ENCODE results near the gene CLPTM1L.

Gene CLPTM1L

GRCh38 chr5:1318659-1319251 lies 26.1 kb downstream of the CLPTM1L start:
- CTCF ChIA-PET, result no interaction called here
- DNase-seq (ENCODE audit: extremely low spot score), result no peak
- TF ChIP-seq FOXA1 (IDR thresholded peaks at IDR 0.05) (no peak), LEF1 (IDR thresholded peaks at IDR 0.05; ENCODE audit: borderline replicate concordance) (no peak), SP1 (IDR thresholded peaks at IDR 0.05) (no peak), L3MBTL2 (conservative IDR thresholded peaks at IDR 0.05) (no peak), CTBP1 (IDR thresholded peaks at IDR 0.05; ENCODE audit: borderline replicate concordance) (no peak), ELF4 (IDR thresholded peaks at IDR 0.05) (no peak), BHLHE40 (IDR thresholded peaks at IDR 0.05; ENCODE audit: borderline replicate concordance) (no peak), ZNF384 (IDR thresholded peaks at IDR 0.05) (no peak), NFRKB (IDR thresholded peaks at IDR 0.05) (no peak)
- TF ChIP-seq, protein P1, sequence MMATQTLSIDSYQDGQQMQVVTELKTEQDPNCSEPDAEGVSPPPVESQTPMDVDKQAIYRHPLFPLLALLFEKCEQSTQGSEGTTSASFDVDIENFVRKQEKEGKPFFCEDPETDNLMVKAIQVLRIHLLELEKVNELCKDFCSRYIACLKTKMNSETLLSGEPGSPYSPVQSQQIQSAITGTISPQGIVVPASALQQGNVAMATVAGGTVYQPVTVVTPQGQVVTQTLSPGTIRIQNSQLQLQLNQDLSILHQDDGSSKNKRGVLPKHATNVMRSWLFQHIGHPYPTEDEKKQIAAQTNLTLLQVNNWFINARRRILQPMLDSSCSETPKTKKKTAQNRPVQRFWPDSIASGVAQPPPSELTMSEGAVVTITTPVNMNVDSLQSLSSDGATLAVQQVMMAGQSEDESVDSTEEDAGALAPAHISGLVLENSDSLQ (IDR thresholded peaks at IDR 0.05), result no peak
- POLR2A ChIA-PET, result interaction anchor here (1.1 kb wide), 1 partner anchor 13 kb away, joined by 3 read pairs; no protein-coding TSS in a partner anchor

DNA sequence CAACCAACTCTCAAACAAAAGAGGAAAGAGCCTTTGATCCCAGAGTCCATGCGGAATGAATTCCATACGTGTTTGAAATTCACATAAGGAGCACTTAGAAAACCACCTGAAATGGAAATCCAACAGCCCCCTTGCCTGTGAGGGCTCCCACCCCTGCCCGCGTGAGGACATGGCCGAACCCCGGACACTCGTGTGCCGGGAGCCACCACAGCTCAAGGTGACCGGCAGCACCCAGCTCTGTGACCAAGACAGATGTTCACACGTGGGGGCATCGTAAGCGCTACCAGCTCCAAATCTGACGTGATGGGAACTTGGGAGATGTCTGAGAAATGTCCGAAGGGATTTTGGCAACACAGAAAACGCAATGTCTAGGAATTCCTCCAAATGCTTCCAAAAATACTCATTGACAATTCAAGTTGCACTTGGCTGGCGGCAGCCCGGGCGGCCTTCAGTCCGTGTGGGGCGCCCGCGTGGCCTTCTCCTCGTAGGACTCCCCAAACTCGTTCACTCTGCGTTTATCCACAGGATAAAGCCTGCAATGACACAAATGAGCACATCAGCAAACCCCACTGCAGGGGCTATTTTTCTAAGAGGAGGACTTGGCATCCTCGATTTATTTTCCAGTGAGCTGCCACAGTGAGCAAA lies 26.9 kb downstream of the CLPTM1L start:
- TF ChIP-seq ZNF384 (IDR thresholded peaks at IDR 0.05) (no peak), SUZ12 (IDR thresholded peaks at IDR 0.05) (no peak), FOXA1 (IDR thresholded peaks at IDR 0.05) (no peak), TARDBP (IDR thresholded peaks at IDR 0.05) (no peak), NFRKB (IDR thresholded peaks at IDR 0.05) (no peak), HDGF (IDR thresholded peaks at IDR 0.05; ENCODE audit: borderline replicate concordance) (no peak), CTBP1 (IDR thresholded peaks at IDR 0.05; ENCODE audit: borderline replicate concordance) (no peak), ARNT (IDR thresholded peaks at IDR 0.05) (no peak), SP1 (IDR thresholded peaks at IDR 0.05) (no peak), ELF4 (IDR thresholded peaks at IDR 0.05) (no peak), BHLHE40 (IDR thresholded peaks at IDR 0.05; ENCODE audit: borderline replicate concordance) (no peak), LEF1 (IDR thresholded peaks at IDR 0.05; ENCODE audit: borderline replicate concordance) (no peak), FOXK2 (IDR thresholded peaks at IDR 0.05) (no peak), L3MBTL2 (conservative IDR thresholded peaks at IDR 0.05) (no peak), FOXM1 (IDR thresholded peaks at IDR 0.05; ENCODE audit: borderline replicate concordance) (no peak)
- TF ChIP-seq, protein P1 (IDR thresholded peaks at IDR 0.05), result no peak

GRCh38 chr5:1316588-1317340 lies 28.1 kb downstream of the CLPTM1L start:
- ChIA-PET CTCF (interaction anchor here (1.1 kb wide), 1 partner anchor 10 kb away, joined by 4 read pairs; no protein-coding TSS in a partner anchor), POLR2A (no interaction called here)
- TF ChIP-seq HDGF (IDR thresholded peaks at IDR 0.05; ENCODE audit: borderline replicate concordance), result no peak
- no peak for TF ChIP-seq ELF4 (IDR thresholded peaks at IDR 0.05)
- no peak for TF ChIP-seq SP1 (IDR thresholded peaks at IDR 0.05)
- no peak for TF ChIP-seq L3MBTL2 (conservative IDR thresholded peaks at IDR 0.05)
- no peak for TF ChIP-seq CTBP1 (IDR thresholded peaks at IDR 0.05; ENCODE audit: borderline replicate concordance)
- TF ChIP-seq BHLHE40 (IDR thresholded peaks at IDR 0.05; ENCODE audit: borderline replicate concordance), result no peak
- no peak for TF ChIP-seq SUZ12 (IDR thresholded peaks at IDR 0.05)
- no peak for TF ChIP-seq TARDBP (IDR thresholded peaks at IDR 0.05)
- TF ChIP-seq FOXM1 (IDR thresholded peaks at IDR 0.05; ENCODE audit: borderline replicate concordance), result no peak
- TF ChIP-seq NFRKB (IDR thresholded peaks at IDR 0.05), result no peak
- TF ChIP-seq, protein P1 (IDR thresholded peaks at IDR 0.05), result no peak
- TF ChIP-seq ZNF384 (IDR thresholded peaks at IDR 0.05), result no peak
- no peak for TF ChIP-seq LEF1 (IDR thresholded peaks at IDR 0.05; ENCODE audit: borderline replicate concordance)
- TF ChIP-seq FOXA1 (IDR thresholded peaks at IDR 0.05), result no peak
- no peak for DNase-seq (ENCODE audit: extremely low spot score)

More for the DNA sequence above, 26.9 kb downstream of the CLPTM1L start:
- DNase-seq (ENCODE audit: extremely low spot score), result no peak
- ChIA-PET CTCF (interaction anchor here (1.1 kb wide), 1 partner anchor 9 kb away, joined by 4 read pairs; no protein-coding TSS in a partner anchor), POLR2A (interaction anchor here (1.1 kb wide), 1 partner anchor 14 kb away, joined by 3 read pairs; no protein-coding TSS in a partner anchor)

- ChIA-PET POLR2A (no interaction called here), CTCF (interaction anchor here (0.5 to 0.6 kb wide), 2 partner anchors 48 to 414 kb away, joined by 3 read pairs; no protein-coding TSS in a partner anchor)
- no peak for DNase-seq (ENCODE audit: extremely low spot score)
- TF ChIP-seq FOXM1 (IDR thresholded peaks at IDR 0.05; ENCODE audit: borderline replicate concordance) (no peak), FOXK2 (IDR thresholded peaks at IDR 0.05) (no peak), L3MBTL2 (conservative IDR thresholded peaks at IDR 0.05) (no peak), TARDBP (IDR thresholded peaks at IDR 0.05) (no peak), SUZ12 (IDR thresholded peaks at IDR 0.05) (no peak), SP1 (IDR thresholded peaks at IDR 0.05) (no peak), CTBP1 (IDR thresholded peaks at IDR 0.05; ENCODE audit: borderline replicate concordance) (no peak), BHLHE40 (IDR thresholded peaks at IDR 0.05; ENCODE audit: borderline replicate concordance) (no peak), ELF4 (IDR thresholded peaks at IDR 0.05) (no peak), ZNF384 (IDR thresholded peaks at IDR 0.05) (no peak), NFRKB (IDR thresholded peaks at IDR 0.05) (no peak), HDGF (IDR thresholded peaks at IDR 0.05; ENCODE audit: borderline replicate concordance) (no peak), LEF1 (IDR thresholded peaks at IDR 0.05; ENCODE audit: borderline replicate concordance) (no peak)
- TF ChIP-seq, protein P1 (IDR thresholded peaks at IDR 0.05), result no peak
These were observed 29.0 kb downstream of the CLPTM1L start for GRCh38 chr5:1315709-1316587.

Data from HEK293T (cell line).